Caco-2 (cell line): ENCODE results near the gene TBCC. TPM values are rescaled to one million over a fixed set of nuclear protein-coding genes. Genes with fewer than 3 reads are reported as not detected.
A peak's percentile ranks its signal among the peaks of the same experiment; 100 is the strongest.

Experiments
- BruUV-seq: library from RNA; stranded (reverse); fragments of 400-500 nt; replicated peaks from 2 replicates; lab custom pipeline; 2021; lab: Mats Ljungman, UMichigan
- CTCF ChIA-PET: fragments of 300-600 bp; sonication (Branson Sonifier 250); formaldehyde crosslinking; loops from one replicate; lab custom pipeline; 2022; ENCODE audit warnings: antibody characterized with exemption; lab: Charles Lee
- POLR2A ChIA-PET: fragments of 300-600 bp; sonication (Branson Sonifier 250); formaldehyde crosslinking; loops from one replicate; lab custom pipeline; 2022; ENCODE audit warnings: antibody characterized with exemption; lab: Charles Lee
- DNase-seq, 2 experiments: peaks; one replicate each; pipeline versions ENCODE4 v3.0.0 to v3.0.0-alpha.2; 2020 to 2022
- H3K27me3 ChIP-seq: replicated peaks from 2 replicates; pipeline ENCODE4 v1.6.0; 2011; ENCODE audit warnings: low read length; ENCODE audit not compliant: control insufficient read depth, insufficient read depth
- H3K36me3 ChIP-seq: 2 replicates; pipeline ENCODE4 v1.5.1; 2011; ENCODE audit warnings: low read length; ENCODE audit not compliant: control insufficient read depth, insufficient read depth
- H3K4me1 ChIP-seq: fragments of 250-450 bp; sonication (Bioruptor Pico); 2 replicates; pipeline ENCODE4 v1.5.1; 2020; ENCODE audit warnings: mild to moderate bottlenecking
- H3K4me3 ChIP-seq: 2 replicates; pipeline ENCODE4 v1.5.1; 2011; ENCODE audit warnings: low read depth, mild to moderate bottlenecking, control low read depth, low read length
- H3K9me3 ChIP-seq: fragments of 250-450 bp; sonication (Bioruptor Pico); 2 replicates; pipeline ENCODE4 v1.5.1; 2020; ENCODE audit warnings: mild to moderate bottlenecking, moderate library complexity
- H3K27ac Mint-ChIP-seq: one replicate; pipeline ENCODE4 v1.8.0; 2022; ENCODE audit warnings: mixed read lengths; ENCODE audit not compliant: unreplicated experiment
- H3K27me3 Mint-ChIP-seq: one replicate; pipeline ENCODE4 v1.8.0; 2022; ENCODE audit warnings: mixed read lengths; ENCODE audit not compliant: insufficient read depth, unreplicated experiment
- H3K36me3 Mint-ChIP-seq: one replicate; pipeline ENCODE4 v1.8.0; 2022; ENCODE audit warnings: mild to moderate bottlenecking, mixed read lengths; ENCODE audit not compliant: insufficient read depth, unreplicated experiment
- H3K4me1 Mint-ChIP-seq: one replicate; pipeline ENCODE4 v1.8.0; 2022; ENCODE audit warnings: low read depth, mixed read lengths; ENCODE audit not compliant: unreplicated experiment
- H3K4me3 Mint-ChIP-seq: one replicate; pipeline ENCODE4 v1.8.0; 2022; ENCODE audit warnings: mild to moderate bottlenecking, moderate library complexity, mixed read lengths; ENCODE audit not compliant: unreplicated experiment
- H3K9me3 Mint-ChIP-seq: one replicate; pipeline ENCODE4 v1.8.0; 2022; ENCODE audit warnings: mixed read lengths; ENCODE audit not compliant: unreplicated experiment
- CTCF ChIP-seq, 2 experiments: fragments of 200-600 bp in 1 of 2; IDR thresholded peaks; 1 replicate in 1 of 2; 2 replicates in 1 of 2; pipeline versions ENCODE4 v1.5.1 to v1.8.0; 2011 to 2022; ENCODE audit warnings: antibody characterized with exemption in 1 of 2, control low read depth in 1 of 2, inconsistent platforms in 1 of 2, low read depth in 1 of 2, low read length in 1 of 2, mild to moderate bottlenecking in 1 of 2, moderate library complexity in 1 of 2; ENCODE audit not compliant: insufficient read depth in 1 of 2, severe bottlenecking in 1 of 2, unreplicated experiment in 1 of 2
- intact Hi-C: fragments of 100-400 bp; cut with micrococcal nuclease; formaldehyde crosslinking; loops from one replicate; pipeline ENCODE4 v1.10.0; 2022; ENCODE audit not compliant: unreplicated experiment
- total RNA-seq: library from RNA; stranded (reverse); gene quantifications from 2 replicates; pipeline ENCODE4 v1.2.3, GENCODE V29; 2022

Gene TBCC
- total RNA-seq, 1 experiment from 2014 or later, result 20.4 TPM

GRCh38 chr6:42726485-42727086 is 19.3 kb downstream of the TBCC start:
- Mint-ChIP-seq H3K4me1 (peaks cover 12% of the 10 kb centered on the region), H3K36me3 (no peaks in the 10 kb centered on the region), H3K27ac (no peak overlapping the region), H3K4me3 (peak overlapping the region; percentile 69), H3K9me3 (no peaks in the 10 kb centered on the region), H3K27me3 (no peaks in the 10 kb centered on the region)
- peak; percentile 69 to 71 for DNase-seq
- no peaks in the 10 kb centered on the region for H3K9me3 ChIP-seq
- no TSS peak for BruUV-seq
- intact Hi-C loops, result loop anchor here (1.0 kb wide), 3 partner anchors 65 to 173 kb away; no protein-coding TSS in a partner anchor
- POLR2A ChIA-PET, result no interaction called here
- TF ChIP-seq CTCF (IDR thresholded peaks at IDR 0.05; ENCODE audit: insufficient read depth in 1 of 2, low read depth in 1 of 2, low read length in 1 of 2, severe bottlenecking in 1 of 2, unreplicated experiment in 1 of 2), result peak; percentile 77 to 79
- H3K4me1 ChIP-seq, result peaks cover 4% of the 10 kb centered on the region; the same call in 1 of the 2 replicates
- CTCF ChIA-PET, result interaction anchor here (0.6 to 2.4 kb wide), 6 partner anchors 19 to 72 kb away, joined by 3 to 34 read pairs (median 4); partner anchors contain the start of gene TBCC
- H3K36me3 ChIP-seq, result no peaks in the 10 kb centered on the region
- peak overlapping the region; percentile 30 for H3K4me3 ChIP-seq
- H3K27me3 ChIP-seq, result no peaks in the 10 kb centered on the region

- Mint-ChIP-seq H3K4me3 (peak overlapping the region; percentile 69), H3K27me3 (no peaks in the 10 kb centered on the region), H3K9me3 (no peaks in the 10 kb centered on the region), H3K36me3 (no peaks in the 10 kb centered on the region), H3K4me1 (peaks cover 12% of the 10 kb centered on the region), H3K27ac (no peak overlapping the region)
- ChIA-PET CTCF (interaction anchor here (0.6 to 2.4 kb wide), 6 partner anchors 20 to 72 kb away, joined by 3 to 34 read pairs (median 4); partner anchors contain the start of gene TBCC), POLR2A (no interaction called here)
- Histone ChIP-seq H3K9me3 (no peaks in the 10 kb centered on the region), H3K4me1 (peaks cover 4% of the 10 kb centered on the region; the same call in 1 of the 2 replicates), H3K36me3 (no peaks in the 10 kb centered on the region), H3K27me3 (no peaks in the 10 kb centered on the region), H3K4me3 (no peak overlapping the region)
- no peak for DNase-seq
- intact Hi-C loops, result loop anchor here (1.0 kb wide), 3 partner anchors 65 to 173 kb away; no protein-coding TSS in a partner anchor
- no peak for TF ChIP-seq CTCF (IDR thresholded peaks at IDR 0.05; ENCODE audit: insufficient read depth in 1 of 2, low read depth in 1 of 2, low read length in 1 of 2, severe bottlenecking in 1 of 2, unreplicated experiment in 1 of 2)
- no TSS peak for BruUV-seq
These were observed 19.9 kb downstream of the TBCC start for GRCh38 chr6:42726026-42726425.

- Histone ChIP-seq H3K36me3 (no peaks in the 10 kb centered on the region), H3K9me3 (no peaks in the 10 kb centered on the region), H3K27me3 (no peaks in the 10 kb centered on the region), H3K4me1 (peaks cover 4% of the 10 kb centered on the region; the same call in 1 of the 2 replicates), H3K4me3 (no peak overlapping the region)
- ChIA-PET CTCF (no interaction called here), POLR2A (no interaction called here)
- H3K4me1 Mint-ChIP-seq, result peaks cover 12% of the 10 kb centered on the region
- no peak for DNase-seq
- intact Hi-C loops, result no loop called here
- H3K4me3 Mint-ChIP-seq, result no peak overlapping the region
- H3K27me3 Mint-ChIP-seq, result no peaks in the 10 kb centered on the region
- no TSS peak for BruUV-seq
- no peaks in the 10 kb centered on the region for H3K9me3 Mint-ChIP-seq
- H3K27ac Mint-ChIP-seq, result no peak overlapping the region
- TF ChIP-seq CTCF (IDR thresholded peaks at IDR 0.05; ENCODE audit: insufficient read depth in 1 of 2, low read depth in 1 of 2, low read length in 1 of 2, severe bottlenecking in 1 of 2, unreplicated experiment in 1 of 2), result no peak
- H3K36me3 Mint-ChIP-seq, result no peaks in the 10 kb centered on the region
These were observed 21.1 kb downstream of the TBCC start for GRCh38 chr6:42724825-42725224.
